A549 (cell line): ENCODE data around the gene ZMYND8.

Experiments used
- CEBPB ChIP-seq, 2 experiments: fragments of >200 bp in 1 of 2; sonication (Bioruptor Twin) in 1 of 2; formaldehyde crosslinking in 1 of 2; IDR thresholded peaks; 2 replicates each; pipeline ENCODE4 v1.6.1; 2012 to 2016
- CTCF ChIP-seq: fragments of >200 bp; sonication (Bioruptor Twin); formaldehyde crosslinking; IDR thresholded peaks from 3 replicates; pipeline ENCODE4 v1.5.1; 2016
- FOSB ChIP-seq: fragments of 250-450 bp; sonication (Bioruptor Pico); IDR thresholded peaks from 2 replicates; pipeline ENCODE4 v1.5.0; 2020; ENCODE audit warnings: mild to moderate bottlenecking, moderate library complexity
- FOSL2 ChIP-seq, 2 experiments: fragments of 450-650 bp in 1 of 2; fragments of >200 bp in 1 of 2; sonication (Bioruptor Twin) in 1 of 2; formaldehyde crosslinking; IDR thresholded peaks; 2 replicates each; pipeline versions ENCODE4 v1.5.0 to v1.6.1; 2016 to 2020; ENCODE audit warnings: mild to moderate bottlenecking in 1 of 2, moderate library complexity in 1 of 2
- HDAC2 ChIP-seq: fragments of 200-600 bp; sonication (generic); IDR thresholded peaks from 2 replicates; pipeline ENCODE4 v1.6.1; 2016
- KDM1A ChIP-seq: fragments of 200-600 bp; sonication (generic); IDR thresholded peaks from 2 replicates; pipeline ENCODE4 v1.6.1; 2016; ENCODE audit warnings: low read depth, mild to moderate bottlenecking
- MAX ChIP-seq: IDR thresholded peaks from 2 replicates; pipeline ENCODE4 v1.6.1; 2012
- NFE2L2 ChIP-seq: fragments of 150-350 bp; conservative IDR thresholded peaks from 2 replicates; pipeline ENCODE4 v1.6.1; 2014; ENCODE audit warnings: low read length
- POLR2A ChIP-seq: IDR thresholded peaks from 2 replicates; pipeline ENCODE4 v1.6.1; 2012; ENCODE audit warnings: mild to moderate bottlenecking, low read length
- REST ChIP-seq: fragments of 200-600 bp; sonication (generic); IDR thresholded peaks from 2 replicates; pipeline ENCODE4 v1.6.1; 2016; ENCODE audit warnings: antibody characterized with exemption, mild to moderate bottlenecking, moderate library complexity
- USF2 ChIP-seq: fragments of 450-650 bp; IDR thresholded peaks from 2 replicates; pipeline ENCODE4 v1.6.1; 2014; ENCODE audit warnings: antibody characterized with exemption

- no peak for TF ChIP-seq MAX
- TF ChIP-seq FOSB = no peak
- no peak for TF ChIP-seq REST
- no peak for TF ChIP-seq HDAC2
- no peak for TF ChIP-seq CTCF
- TF ChIP-seq FOSL2 (IDR thresholded peaks at IDR 0.05) = no peak
- no peak for TF ChIP-seq FOSL2 (CRISPR knock-in tag; IDR thresholded peaks at IDR 0.05)
- TF ChIP-seq POLR2A = no peak
- TF ChIP-seq NFE2L2 = no peak
- no peak for TF ChIP-seq USF2
- no peak for TF ChIP-seq CEBPB (IDR thresholded peaks at IDR 0.05)
- TF ChIP-seq KDM1A = no peak
Measured at GRCh38 chr20:47221036-47221625, 135.4 kb downstream of the ZMYND8 start.
